GM19035 (cell line): ENCODE data around the gene KCTD19.
"Not testable (repeated sequence)": the region's sequence is repeated elsewhere in the genome, so short reads cannot be mapped to it uniquely, and the experiment has no call there.

Experiments
- ATAC-seq: cut with Tn5 transposase; IDR thresholded peaks from one replicate; pipeline ENCODE4 v1.9.1; 2021; ENCODE audit not compliant: unreplicated experiment

The KCTD19 gene

DNA sequence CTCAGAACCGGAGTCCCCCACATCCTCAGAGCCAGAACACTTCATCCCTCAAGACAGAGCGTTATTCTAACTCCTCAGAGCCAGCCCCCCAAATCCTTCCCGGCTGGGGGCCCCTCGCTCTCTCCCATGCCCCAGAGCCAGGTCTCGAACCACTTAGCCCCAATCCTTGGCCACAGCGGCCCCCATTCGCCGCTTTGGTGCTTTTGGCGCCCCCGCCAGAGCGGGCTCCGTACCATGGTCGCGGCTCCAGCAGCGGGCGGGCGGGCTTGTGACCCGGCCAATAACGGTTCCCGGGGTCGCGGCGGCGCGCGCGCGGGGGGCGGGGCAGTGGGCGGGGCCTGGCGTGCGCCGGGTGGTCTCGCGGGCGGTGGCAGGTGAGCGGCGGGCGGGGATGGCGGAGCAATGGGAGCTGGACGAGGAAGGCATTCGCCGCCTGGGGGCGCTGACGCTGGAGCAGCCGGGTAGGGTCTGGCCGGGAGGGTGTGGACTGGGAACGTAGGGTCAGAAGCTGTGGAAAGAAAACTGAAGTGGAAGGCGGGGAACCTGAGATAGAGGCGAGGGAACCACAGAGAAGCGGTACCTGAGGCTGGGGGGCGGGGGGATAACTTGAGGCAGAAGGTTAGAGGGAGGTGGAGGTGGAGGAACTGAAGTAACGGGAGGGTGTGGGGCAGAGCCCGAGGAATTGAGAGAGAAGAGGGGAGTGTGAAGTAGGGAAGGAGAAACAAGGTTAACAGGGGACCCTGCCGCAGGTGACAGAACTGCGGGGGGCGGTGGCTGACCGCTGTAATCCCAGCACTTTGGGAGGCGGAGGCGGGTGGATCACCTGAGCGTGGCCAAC is at the start of gene KCTD19, which contains the start of gene LRRC36:
Gene KCTD19 (minus strand): TSS at position 270 of the 838 bp plus-strand sequence. CDS start 34 bp downstream, at position 236.
Gene LRRC36 (plus strand): TSS at position 344 of the 838 bp plus-strand sequence. CDS start 48 bp downstream, at position 392.
- no peak for ATAC-seq

DNA sequence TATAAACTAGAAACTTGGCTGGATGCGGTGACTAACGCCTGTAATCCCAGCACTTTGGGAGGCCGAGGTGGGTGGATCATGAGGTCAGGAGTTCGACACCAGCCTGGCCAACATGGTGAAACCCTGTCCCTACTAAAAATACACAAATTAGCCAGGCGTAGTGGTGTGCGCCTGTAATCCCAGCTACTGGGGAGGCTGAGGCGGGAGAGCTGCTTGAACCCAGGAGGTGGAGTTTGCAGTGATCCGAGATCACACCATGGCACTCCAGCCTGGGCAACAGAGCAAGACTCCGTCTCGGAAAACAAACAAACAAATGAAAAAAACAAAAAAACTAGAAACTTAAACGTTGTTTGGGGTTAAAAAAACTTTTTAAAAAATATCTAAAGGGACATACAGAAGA is 49.5 kb upstream of the KCTD19 start:
- not testable (repeated sequence) for ATAC-seq

DNA sequence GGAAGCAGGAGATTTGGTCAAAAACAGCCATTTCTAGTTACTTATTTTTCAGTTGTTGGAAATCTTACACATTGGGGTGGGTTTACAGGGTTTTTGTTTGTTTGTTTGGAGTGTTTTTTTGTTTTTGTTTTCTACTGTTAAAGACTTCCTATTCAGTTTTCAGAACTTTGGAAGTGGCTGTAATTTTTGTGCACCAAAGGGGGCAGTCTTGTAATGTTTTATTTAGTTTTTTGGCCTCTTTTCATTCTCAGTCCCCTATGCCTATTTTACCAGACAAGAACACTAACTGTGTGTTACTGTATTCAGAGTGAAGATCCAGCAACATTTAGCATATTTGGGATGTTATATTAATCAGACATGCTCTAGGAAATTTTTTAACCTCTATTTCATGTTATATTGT is 46.1 kb upstream of the KCTD19 start:
- no peak for ATAC-seq

DNA sequence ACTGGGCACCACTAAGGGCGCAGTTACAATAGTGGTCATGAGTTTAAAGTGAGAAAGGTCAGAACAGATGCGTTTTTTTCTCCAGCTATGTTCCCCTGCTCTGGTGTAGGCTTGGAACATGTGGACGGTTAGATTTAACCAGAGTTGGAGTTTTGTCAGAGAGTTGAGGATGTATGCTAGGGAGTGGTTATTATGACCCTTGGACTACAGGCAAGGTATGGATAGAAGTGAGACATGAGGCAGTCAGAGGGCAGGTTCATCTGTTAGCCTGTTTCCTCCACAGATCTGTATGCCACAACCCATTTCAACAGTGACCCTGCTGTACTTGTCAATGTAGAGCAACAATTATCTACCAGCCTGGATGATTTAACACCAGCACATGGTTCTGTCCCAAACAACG is 44.1 kb upstream of the KCTD19 start:
- ATAC-seq = no peak

- no peak for ATAC-seq
These were observed 38.2 kb upstream of the KCTD19 start for GRCh38 chr16:67364600-67365235.

DNA sequence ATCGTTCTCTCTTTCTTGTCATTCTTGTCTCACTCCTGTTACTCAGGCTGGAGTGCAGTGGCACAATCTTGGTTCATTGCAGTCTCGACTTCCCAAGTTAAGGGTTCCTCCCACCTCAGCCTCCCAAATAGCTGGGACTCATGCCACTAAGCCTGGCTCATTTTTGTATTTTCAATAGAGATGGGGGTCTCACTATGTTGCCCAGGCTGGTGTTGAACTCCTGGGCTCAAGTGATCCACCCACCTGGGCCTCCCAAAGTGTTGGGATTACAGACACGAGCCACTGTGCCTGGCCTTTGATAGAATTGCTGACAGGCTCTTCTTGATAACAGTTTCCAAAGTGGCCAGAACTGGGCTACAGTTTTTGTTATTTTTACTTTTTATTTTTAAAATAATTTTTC is 34.5 kb upstream of the KCTD19 start:
- ATAC-seq = no peak

- not testable (repeated sequence) for ATAC-seq
These were observed 33.2 kb upstream of the KCTD19 start for GRCh38 chr16:67359540-67360269.

- ATAC-seq = no peak
These were observed 31.0 kb upstream of the KCTD19 start for GRCh38 chr16:67357561-67357960.

- no peak for ATAC-seq
These were observed 29.9 kb upstream of the KCTD19 start for GRCh38 chr16:67356396-67356795.

- ATAC-seq = not testable (repeated sequence)
These were observed 25.9 kb upstream of the KCTD19 start for GRCh38 chr16:67352463-67352862.

- no peak for ATAC-seq
These were observed 23.8 kb upstream of the KCTD19 start for GRCh38 chr16:67350324-67350723.

- ATAC-seq = no peak
These were observed 22.6 kb upstream of the KCTD19 start for GRCh38 chr16:67349172-67349571.

GRCh38 chr16:67346341-67346740 is 19.8 kb upstream of the KCTD19 start:
- ATAC-seq = no peak

DNA sequence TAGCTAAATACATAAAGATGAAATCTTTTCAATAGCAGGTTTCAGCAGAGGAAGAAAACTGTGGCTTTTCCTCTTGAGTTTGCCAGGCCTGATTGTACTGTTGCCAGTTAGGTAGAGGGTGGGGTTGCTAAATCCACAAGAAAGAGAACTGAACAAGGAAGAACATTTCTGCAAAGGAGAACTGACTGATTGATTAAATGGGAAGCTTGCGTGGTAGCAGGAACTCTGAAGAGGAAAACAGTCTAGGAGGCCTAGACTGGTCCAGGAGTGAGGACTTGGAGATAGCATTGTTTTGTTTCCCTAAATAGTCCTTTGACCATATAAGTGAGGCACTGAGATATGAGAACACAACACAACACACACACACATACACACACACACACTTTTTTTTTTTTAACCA is 18.9 kb upstream of the KCTD19 start:
- ATAC-seq = no peak

DNA sequence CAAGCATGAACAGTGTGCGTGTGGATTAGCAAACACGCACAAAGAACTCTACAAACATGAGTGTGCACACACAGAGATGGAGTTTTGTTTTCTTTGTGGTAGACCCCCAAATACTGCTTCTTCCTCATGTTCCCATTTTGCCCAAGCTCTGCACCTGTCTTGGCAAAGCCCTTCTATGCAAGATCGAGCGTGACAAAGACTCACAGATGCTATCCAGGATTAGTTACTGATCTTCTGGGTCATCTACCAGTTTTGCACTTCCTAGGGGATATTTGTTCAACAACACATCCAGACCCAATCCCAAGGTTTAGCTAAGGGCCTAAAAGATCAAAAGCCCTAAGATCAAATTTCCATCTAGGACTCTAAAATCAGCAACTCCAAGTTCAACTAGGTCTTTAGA is 16.1 kb upstream of the KCTD19 start:
- ATAC-seq = no peak

- no peak for ATAC-seq
These were observed 14.7 kb upstream of the KCTD19 start for GRCh38 chr16:67341250-67341649.

- no peak for ATAC-seq
These were observed 12.9 kb upstream of the KCTD19 start for GRCh38 chr16:67339453-67339852.

DNA sequence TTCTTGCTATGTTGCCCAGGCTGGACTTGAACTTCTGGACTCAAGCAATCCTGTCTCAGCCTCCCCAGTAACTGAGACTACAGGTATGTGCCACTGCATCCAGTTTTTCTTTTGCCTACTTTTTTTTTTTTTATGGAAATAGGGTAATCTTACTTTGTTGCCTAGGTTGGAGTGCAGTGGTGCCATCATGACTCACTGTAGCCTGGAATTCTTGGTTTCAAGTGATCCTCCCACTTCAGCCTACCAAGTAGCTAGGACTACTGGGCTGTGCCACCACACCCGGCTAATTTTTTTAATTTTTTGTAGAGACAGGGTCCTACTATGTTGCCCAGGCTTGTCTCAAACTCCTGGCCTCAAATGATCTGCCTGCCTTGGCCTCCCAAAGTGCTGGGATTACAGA is 10.1 kb upstream of the KCTD19 start:
- no peak for ATAC-seq

- ATAC-seq = no peak
These were observed 9.6 kb upstream of the KCTD19 start for GRCh38 chr16:67336116-67336515.

GRCh38 chr16:67333315-67333714 is 6.8 kb upstream of the KCTD19 start:
- ATAC-seq = no peak

DNA sequence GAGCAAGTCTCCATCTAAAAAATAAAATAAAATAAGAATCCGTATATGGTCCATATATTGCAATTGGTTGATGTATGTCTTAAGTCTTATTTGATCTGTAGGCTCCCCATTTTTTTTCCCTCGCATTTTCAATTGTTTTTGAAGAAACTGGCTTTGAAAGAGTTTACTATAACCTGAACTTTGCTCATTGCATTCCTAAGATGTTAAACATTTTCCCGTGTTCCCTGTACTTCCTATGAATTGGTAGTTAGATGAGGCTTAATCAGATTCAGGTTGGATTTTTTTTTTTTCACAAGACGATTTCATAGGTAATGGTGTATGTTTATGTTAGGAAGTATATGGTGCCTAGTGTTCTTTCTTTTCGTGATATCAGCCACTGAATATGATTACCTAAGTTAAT is 3.4 kb upstream of the KCTD19 start:
- no peak for ATAC-seq

DNA sequence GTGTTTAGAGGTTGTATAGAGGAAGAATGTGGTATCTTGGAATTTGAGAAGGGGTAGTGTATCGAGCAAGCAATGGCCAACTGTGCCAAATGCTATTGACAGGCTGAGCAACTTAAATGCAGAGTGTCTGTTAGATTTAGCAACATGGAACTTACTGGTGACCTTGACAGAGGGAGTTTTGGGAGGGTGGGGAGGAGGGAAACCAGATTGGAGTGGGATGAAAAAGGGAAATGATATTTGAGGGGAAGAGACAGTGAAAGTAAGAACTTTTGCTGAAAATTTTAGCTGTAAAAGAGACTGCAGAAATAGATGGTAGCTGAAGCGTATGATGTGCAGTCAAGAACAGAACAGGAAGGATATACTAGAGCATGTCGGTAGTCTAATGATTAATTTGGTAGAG is 1.2 kb upstream of the KCTD19 start:
- no peak for ATAC-seq
